HG03342 (cell line): ENCODE results near the gene MCM9.
A peak's percentile ranks its signal among the peaks of the same experiment; 100 is the strongest.
"Not testable (repeated sequence)": the region's sequence is repeated elsewhere in the genome, so short reads cannot be mapped to it uniquely, and the experiment has no call there.

Source experiments
- ATAC-seq: cut with Tn5 transposase; IDR thresholded peaks from one replicate; pipeline ENCODE4 v1.9.1; 2021; ENCODE audit warnings: mild to moderate bottlenecking, moderate library complexity; ENCODE audit not compliant: unreplicated experiment

Gene MCM9

DNA sequence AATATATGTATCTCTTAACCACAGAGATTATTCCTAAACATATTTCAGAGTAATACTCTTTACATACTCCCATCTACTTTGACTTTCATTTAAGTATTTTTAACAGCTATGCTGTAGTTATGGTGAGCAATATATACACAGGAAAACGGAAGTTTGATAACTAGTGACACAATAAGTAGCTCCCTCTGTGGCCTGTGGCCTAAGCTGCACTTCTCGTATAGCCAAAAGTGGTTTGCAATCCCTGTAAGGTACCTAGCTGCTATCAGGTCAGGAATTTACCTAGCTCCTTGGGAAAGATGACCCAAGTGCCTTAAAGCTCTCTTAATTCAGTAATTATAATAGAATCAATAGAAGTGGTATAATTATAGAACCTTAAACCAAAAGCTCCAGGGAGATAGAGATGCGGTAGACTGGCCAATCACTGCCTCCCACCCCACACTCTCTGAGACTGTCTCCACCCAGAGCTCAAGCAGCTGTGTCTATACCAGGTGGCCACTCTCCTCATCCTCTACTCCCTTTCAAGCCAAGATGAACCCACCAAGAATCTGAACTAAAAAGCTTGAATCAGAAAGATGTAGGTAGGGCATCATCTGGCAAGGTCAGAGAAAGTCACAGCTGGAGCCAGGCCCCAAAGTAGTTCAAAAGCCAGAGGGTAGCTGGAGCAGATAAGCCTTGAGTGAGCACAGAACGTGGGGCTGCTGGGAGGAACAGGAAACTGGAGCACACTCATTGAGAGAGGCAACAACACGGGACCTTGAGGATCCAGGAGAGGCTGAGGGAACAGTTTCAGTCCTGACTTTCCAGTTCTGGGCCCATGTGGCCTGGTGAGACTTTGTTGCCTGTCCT lies 125.9 kb downstream of the MCM9 start:
- ATAC-seq: peak; percentile 83

DNA sequence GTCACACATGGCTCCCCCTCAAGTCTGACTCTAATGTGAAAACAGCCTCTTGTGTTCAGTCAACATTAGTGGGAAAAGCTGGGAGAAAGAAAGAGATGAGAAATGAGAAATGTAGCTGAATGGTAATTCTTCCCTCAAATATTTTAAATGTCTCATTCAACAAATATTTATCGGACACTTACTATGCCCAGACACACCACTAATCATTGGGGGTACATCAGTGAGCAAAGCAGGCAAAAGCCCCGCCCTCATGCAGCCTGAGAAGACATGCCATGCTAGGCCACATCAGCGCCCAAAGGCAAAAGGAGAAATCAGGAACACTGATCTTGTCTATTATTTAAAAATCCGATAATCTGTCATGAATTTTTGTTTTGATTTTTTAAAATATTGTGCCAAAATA lies 130.9 kb downstream of the MCM9 start:
- ATAC-seq: no peak

DNA sequence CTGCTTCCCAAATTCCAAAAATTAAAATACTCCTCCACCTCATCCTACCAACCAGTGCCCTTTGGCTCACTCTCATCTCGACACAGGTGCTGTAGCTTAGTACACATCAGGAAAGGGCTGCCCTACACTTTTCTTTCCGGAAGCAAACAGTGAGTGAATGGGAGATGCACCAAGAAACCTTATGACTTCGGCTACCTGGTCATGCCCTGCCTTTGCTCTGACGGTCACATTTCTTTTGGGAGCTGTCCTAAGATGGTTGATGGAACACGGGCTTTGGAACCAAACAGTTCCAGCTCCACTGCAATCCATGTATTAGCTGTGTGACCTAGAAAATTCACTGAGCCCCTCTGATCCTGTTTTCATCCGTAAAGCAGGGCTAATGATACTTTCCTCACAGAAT lies 133.7 kb downstream of the MCM9 start:
- ATAC-seq: no peak

DNA sequence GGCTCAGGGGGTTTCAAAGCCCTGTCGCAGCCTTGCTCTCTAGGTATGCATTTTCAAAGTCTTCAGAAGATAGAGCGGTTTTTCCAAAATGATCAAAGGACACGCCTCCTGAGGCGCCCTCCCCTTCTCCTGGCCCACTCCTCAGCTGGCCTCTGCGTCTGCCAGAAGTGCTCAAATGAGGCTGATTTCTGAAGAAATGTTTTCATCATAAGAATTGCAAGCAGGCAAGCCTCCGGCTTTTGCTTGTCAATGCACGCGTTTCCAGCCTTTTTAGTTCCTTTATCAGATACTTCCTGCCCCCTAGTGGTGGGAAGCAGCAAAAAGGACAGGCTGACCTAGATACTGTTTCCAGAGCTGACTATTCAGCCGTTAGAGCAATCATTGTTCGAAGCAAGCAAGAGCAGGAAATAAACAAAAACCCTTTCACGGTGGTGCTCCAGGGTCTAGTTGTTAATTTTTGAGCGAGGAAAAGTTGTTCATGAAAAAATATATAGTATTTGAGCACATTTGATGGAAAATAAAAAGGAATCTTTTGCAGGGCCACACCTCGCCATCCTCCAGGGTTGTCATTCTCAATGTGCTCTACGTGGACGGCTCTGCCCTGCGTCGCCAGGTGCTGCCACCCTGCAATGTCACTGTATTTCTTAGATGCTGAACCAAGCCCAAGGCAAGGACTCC lies 134.4 kb downstream of the MCM9 start:
- peak; percentile 95 for ATAC-seq

DNA sequence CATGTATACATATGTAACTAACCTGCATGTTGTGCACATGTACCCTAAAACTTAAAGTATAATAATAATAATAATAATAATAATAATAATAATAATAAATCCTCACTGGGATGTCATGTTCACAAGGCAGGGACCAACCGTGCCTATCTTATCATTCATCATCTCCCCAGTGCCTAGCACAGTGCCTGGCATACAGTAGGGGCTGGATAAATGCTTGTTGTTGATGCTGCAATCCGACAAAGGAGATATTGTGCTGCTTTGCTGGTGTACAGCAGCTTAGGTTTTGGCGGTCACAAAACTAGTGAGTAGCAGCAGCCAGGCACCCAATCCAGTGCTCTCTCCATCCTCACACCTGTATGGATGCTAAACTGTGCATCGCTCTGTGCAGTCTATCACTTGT lies 135.1 kb downstream of the MCM9 start:
- ATAC-seq: no peak

DNA sequence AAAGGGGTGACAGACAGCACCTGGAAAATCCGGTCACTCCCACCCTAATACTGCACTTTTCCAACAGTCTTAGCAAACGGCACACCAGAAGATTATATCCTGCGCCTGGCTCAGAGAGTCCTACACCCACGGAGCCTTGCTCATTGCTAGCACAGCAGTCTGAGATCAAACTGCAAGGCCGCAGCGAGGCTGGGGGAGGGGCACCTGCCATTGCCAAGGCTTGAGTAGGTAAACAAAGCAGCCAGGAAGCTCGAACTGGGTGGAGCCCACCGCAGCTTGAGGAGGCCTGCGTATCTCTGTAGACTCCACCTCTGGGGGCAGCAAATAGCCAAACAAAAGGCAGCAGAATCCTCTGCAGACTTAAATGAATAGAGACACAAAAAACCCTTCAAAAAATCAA lies 138.4 kb downstream of the MCM9 start:
- ATAC-seq: not testable (repeated sequence)

DNA sequence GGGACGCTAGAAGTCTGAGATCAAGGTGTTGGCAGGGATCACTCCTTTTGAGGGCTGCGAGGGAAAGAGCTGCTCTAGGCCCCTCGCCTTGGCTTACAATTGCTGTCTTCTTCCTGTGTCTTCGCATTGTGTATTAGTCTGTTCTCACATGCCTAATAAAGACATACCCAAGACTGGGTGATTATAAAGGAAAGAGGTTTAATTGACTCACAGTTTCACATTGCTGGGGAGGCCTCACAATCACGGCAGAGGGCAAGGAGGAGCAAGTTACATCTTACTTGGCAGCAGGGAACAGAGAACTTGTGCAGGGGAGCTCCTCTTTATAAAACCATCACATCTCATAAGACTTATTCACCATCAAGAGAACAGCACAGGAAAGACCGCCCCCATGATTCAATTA lies 143.5 kb downstream of the MCM9 start:
- ATAC-seq: no peak

DNA sequence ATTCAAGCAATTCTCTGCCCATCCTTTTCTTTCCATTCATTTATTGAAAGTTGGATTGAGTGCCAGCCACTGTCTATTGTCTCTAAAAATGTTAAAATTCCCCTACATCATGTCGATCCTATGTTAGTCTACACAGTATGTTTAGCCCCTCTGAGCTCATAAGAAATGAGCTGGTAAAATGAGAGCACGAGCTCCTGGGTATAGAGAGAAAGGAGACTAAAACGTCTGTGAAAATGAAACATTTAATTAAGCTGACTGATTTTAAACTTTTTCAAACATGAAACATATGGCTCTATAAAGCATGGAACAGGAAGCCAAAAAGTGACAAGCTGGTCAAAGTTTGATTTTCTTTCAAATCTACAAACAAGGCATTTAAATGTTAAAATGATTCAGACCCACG lies 145.0 kb downstream of the MCM9 start:
- ATAC-seq: no peak

DNA sequence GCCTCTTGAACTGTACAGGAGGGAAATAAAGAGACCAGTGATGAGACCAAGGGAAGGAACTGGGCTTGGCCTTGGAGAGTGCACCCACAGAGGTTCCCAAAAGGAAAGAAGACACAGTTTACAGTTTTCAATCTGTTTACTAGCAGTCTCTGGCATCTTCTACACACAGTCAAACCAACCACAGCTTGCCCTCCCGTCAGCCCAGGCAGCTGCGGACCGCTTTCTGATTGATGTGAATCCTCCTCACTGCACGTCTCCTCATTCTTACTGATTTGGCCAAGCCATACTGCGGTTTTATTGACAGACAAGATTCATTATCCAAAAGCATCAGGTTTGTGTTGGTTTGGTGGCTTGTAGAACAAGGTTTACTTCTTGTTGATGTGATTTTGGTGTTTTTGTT lies 145.5 kb downstream of the MCM9 start:
- ATAC-seq: no peak

DNA sequence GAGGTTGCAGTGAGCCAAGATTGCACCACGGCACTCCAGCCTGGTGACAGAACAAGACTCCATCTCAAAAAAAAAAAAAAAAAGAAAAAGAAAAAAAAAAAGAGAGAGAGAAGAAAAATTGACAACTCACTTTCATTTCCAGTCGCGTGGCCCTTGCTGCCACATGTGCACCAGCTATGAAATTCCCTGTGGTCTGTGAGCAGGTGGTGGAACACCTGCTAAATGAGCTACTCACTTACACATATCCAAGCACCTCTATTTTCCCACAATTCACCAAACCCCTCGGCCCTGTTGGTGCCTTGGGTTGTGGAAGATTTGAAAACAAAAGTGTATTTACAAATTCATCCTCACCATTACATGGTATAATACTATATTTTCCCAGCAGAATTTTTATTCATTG lies 146.3 kb downstream of the MCM9 start:
- no peak for ATAC-seq

DNA sequence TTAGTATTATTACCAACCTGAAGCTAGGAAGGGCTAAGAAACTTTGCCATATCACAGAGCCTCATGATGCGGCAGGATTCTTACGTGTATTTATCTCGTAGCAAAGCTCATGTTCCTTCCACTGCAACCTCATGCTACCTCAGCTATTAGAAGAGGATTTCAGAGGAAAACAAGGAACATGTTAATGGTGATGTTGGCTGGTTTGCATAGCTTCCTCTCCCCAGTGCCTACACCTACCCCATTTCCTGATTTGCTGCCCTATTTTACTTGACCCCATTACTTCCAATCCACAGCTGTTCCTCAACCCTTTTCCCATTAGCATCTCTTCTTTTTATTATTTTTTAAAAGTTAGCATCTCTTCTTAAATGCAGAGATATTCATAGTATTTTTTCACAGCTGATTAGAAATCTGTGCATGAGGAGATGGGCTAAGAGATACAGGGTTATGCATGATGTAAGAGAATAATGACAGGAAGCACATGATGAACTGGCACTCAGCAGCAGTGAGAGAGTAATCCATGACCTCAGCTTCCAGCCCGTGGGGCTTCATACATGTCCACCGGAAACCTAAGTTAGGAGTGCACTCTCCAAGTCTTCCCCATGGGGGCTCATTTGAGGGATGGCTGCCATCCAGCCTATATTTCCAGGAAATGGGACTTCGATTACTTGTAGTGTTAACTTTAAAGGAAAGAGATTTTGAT lies 147.1 kb downstream of the MCM9 start:
- no peak for ATAC-seq

DNA sequence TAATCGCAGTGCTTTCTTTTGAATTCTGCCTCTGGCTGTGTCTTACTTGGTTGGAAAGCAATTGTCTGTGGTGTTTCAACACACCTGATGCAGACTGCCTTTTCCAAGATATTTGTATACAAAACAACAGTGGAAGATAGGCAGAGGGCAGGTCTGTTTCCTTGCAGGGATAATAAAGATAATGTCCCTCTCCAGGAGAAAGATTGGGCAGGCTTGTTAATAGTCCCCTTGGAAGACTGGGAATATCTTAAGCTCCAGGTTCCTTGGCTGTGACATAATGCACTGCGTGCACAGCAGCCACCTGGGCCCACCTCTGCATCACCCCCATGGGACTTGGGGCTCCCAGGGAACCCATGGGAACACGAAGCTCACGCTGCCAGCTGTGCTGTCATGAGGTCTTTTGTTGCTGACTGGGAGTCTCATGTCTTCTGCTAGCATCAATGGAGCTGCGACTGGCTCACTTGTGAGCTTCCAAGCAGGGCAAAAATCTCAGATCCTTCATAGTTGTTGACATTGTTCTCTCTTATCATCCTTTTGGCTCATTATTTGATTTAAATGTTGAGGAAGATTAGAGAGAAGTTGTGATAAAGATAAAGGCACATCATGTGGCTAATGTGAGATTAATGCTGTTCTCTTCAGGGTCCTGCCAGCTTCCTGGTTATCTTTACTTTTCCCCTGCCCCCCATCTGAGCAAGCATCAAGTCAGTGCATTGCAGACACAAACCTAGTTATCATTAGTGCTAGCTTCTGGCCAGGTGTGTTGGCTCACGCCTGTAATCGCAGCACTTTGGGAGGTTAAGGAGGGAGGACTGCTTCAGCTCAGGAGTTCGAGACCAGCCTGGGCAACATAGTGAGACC lies 148.1 kb downstream of the MCM9 start:
- no peak for ATAC-seq

DNA sequence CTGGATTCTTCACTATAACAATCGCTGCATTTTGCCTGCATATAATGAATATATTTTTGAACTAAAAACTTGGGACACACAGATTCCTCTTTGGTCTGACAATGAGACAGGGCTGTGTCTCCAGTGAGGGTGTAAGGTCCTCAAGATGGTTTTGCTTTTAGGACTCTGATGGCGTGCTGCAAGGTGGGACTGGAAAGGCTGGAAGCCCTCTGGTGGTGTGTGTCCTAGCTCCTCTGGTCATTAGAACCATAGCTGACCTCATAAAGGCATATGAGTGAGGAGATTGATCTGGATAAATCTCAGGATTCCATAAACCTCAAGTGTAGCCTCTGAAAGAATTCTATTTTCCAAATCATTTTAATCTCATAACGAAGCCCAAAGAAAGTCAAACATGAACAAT lies 149.4 kb downstream of the MCM9 start:
- ATAC-seq: no peak

DNA sequence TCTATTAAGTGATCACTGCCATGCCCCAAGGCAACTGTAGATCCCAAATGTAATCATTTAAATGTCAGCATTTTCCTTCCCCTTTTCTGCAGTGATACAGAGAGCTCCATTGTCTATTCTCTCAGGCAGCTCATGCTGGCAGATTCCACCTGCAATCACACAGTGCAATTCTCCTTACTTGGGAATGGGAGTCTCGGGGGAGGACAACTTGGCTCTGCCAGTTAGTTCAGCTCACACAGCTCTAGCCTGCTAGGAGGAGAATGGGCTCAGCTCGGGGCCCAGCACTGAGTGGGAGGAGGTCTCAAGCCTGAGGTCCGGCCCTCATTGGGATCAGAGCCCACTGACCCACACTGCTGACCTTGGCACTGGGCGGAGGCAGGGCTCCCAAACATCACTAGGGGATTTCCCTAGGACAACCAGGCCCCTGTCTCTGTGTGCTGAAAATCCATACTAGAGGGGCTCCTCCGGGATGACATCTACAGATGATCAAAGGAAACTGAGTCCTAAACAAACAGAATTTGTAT lies 150.3 kb downstream of the MCM9 start:
- no peak for ATAC-seq

DNA sequence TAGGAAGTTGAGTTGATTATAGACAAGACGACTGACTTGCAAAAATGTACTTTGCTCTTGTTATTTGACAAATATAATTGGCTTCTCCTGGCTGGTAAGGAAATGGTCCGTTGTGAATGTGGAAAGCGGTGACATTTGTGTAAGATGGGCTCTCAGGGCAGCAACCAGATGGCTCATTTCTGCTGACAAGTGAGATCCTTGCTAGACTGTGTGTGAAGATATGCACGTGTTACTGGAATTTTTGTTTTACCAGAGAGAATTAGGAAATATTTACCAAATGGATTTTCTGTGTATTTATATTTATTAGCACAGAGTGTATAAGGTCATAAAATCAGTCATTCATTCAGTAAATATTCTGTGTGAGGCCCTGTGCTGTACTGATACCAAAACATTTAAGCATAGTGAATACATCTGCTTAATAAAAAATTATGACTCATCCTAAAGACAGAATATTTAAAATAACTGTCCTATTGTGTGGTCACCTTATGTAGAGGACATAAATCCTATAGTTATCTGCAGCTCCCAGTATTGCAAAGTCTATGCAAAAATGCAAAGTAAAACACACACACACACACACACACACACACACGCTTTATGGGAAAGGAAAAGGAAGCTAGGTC lies 150.9 kb downstream of the MCM9 start:
- no peak for ATAC-seq

DNA sequence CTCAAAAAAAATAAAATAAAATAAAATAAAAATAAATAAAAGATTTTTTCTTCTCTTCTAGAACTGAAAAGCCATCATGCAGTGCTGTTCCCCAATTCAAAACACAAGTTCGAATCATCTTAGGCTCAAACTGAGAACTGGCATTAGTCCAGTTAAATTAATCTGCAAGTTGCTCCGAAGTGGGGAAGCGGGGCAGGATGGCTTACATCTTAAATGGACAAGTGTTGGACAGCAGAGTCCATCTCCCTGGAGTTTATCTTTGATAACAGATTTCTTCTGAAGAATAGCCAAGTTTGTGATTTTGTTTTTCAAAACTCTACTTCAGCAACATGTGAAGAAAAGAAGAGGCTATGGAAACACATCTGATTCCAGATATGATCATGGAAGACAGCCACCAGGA lies 152.3 kb downstream of the MCM9 start:
- no peak for ATAC-seq

DNA sequence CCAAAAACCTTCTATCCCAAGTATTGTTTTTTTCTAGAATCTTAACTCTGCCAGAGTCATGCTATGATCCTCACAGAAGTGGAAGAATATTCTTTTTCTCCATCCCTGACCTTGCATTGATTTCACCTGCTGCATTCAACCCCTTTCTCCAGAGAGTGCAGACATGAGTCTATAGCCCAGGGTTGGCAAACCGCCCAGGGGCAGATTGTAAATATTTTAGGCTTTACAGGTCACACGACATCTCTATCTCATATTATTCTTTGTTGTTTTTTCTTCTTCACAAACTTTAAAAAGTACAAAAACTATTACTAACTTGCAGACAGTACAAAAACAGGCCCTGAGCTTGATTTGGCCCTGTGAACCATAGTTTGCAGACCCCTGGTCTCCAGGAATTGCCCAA lies 153.1 kb downstream of the MCM9 start:
- no peak for ATAC-seq

DNA sequence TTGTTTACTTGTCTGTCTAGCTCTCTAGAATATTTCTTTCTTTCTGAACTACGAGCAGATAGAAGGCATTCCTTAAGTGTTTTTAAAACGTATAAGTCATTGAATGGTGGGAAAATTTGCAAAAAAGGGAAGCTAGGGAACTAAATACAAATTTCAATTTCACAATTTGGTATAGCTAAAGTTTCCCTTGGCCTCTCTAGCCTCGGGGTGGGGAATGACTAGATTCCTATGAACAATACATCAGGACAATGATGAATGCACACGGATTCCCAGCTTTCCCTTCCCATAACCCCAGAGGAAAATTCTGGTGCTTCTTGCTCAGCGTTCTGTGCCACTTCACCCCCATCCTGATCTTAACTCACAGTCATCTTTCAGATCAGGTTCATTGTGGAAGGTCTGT lies 154.3 kb downstream of the MCM9 start:
- ATAC-seq: no peak

DNA sequence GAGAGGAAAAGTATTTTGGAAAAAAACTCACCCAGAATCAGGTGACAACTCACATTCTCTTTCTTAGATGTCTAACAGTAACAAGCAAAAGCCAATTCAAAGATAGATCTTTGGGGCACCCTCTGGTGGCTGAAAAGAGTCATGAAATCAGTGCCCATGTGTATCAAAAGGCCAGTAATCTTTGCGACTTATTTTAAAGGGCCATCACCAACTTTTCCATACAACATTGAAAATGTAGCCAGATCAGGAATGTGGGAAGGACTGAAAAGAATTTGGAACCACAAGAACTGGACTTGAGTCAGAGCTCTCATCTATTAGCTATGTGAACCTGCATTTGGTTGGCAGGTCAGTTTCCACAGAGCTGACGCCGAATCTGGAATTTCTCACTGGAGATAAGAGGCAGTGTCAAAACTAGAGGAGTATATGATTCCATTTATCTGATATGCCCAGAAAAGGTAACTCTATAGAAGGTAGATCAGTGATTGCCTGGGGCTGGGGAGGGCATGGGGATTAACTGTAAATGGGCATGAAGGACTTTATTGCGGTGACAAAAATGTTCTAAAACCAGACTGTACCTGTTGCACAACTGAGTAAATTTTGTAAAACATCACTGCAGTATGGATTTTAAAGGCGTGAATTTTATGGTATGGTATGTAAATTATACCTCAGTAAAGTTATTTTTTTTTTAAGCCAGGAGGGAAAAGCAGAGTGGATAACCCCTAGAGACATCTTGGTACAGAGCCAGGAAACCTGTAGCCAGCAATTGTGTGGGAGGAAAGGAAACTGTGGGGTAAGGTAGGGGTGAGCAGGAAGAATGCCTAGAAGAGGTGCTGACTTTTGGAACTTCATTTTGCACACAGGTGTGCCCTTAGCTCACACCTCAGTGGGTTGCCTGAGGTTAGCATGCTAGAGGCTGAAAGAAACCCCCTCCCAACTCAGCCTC lies 158.1 kb downstream of the MCM9 start:
- no peak for ATAC-seq
